B cell (primary cell): ENCODE data around the gene EEF1B2. TPM values are rescaled to one million over a fixed set of nuclear protein-coding genes. Genes with fewer than 3 reads are reported as not detected.

ENCODE experiments used
- ATAC-seq: fragments of 200-7000 bp; cut with Tn5 transposase; one replicate; pipeline ENCODE4 v1.10.0; 2021; ENCODE audit warnings: low read depth, mild to moderate bottlenecking, moderate number of reproducible peaks, moderate library complexity
- CTCF ChIA-PET: fragments of 350-600 bp; sonication (Branson Sonifier 250); formaldehyde crosslinking; loops from one replicate; lab custom pipeline; 2021; ENCODE audit warnings: antibody characterized with exemption, inconsistent platforms; lab: Charles Lee
- POLR2A ChIA-PET: fragments of 350-600 bp; sonication (Branson Sonifier 250); formaldehyde crosslinking; loops from one replicate; lab custom pipeline; 2021; ENCODE audit warnings: antibody characterized with exemption; lab: Charles Lee
- DNase-seq: peaks from one replicate; pipeline ENCODE4 v3.0.0; 2013
- H2AFZ ChIP-seq: 2 replicates; pipeline ENCODE4 v1.6.1; 2012; ENCODE audit warnings: mild to moderate bottlenecking, low read depth, low read length; ENCODE audit not compliant: insufficient read depth, poor library complexity, severe bottlenecking
- H3K27ac ChIP-seq, 2 donors: 1 replicate in 1 of 2; 2 replicates in 1 of 2; pipeline ENCODE4 v1.5.1; 2012 to 2013; ENCODE audit warnings: low read length in 2 of 2, mild to moderate bottlenecking in 2 of 2, moderate library complexity in 1 of 2
- H3K27me3 ChIP-seq, 4 experiments: fragments of 200-600 bp in 1 of 4; sonication (generic) in 1 of 4; replicated peaks in 1 of 4; 1 replicate in 2 of 4; 2 replicates in 2 of 4; pipeline versions ENCODE4 v1.6.1 to v1.7.0; 2013 to 2016; ENCODE audit warnings: low read length in 3 of 4, mild to moderate bottlenecking in 2 of 4, mixed read lengths in 1 of 4, moderate library complexity in 1 of 4; ENCODE audit not compliant: insufficient read depth in 4 of 4, control insufficient read depth in 3 of 4; ENCODE audit errors: control extremely low read depth in 1 of 4
- H3K36me3 ChIP-seq, 2 experiments: replicated peaks in 1 of 2; 1 replicate in 1 of 2; 2 replicates in 1 of 2; pipeline versions ENCODE4 v1.6.1 to v1.7.1; 2013; ENCODE audit warnings: low read length in 1 of 2; ENCODE audit not compliant: insufficient read depth in 2 of 2, control insufficient read depth in 1 of 2; ENCODE audit errors: control extremely low read depth in 1 of 2, extremely low read depth in 1 of 2
- H3K4me1 ChIP-seq, 2 donors: fragments of 200-600 bp in 1 of 2; sonication (generic) in 1 of 2; 1 replicate in 1 of 2; 2 replicates in 1 of 2; pipeline versions ENCODE4 v1.5.1 to v1.6.1; 2013 to 2017; ENCODE audit warnings: low read length in 2 of 2; ENCODE audit not compliant: control insufficient read depth in 2 of 2, insufficient read depth in 2 of 2
- H3K4me2 ChIP-seq: replicated peaks from 2 replicates; pipeline ENCODE3; 2012; ENCODE audit warnings: mild to moderate bottlenecking, low read depth, low read length; ENCODE audit not compliant: poor library complexity, severe bottlenecking
- H3K4me3 ChIP-seq, 5 experiments: fragments of 200-600 bp in 1 of 5; sonication (generic) in 1 of 5; 1 replicate in 3 of 5; 2 replicates in 2 of 5; pipeline versions ENCODE4 v1.5.1 to v1.7.0; 2011 to 2016; ENCODE audit warnings: low read length in 4 of 5, mild to moderate bottlenecking in 4 of 5, low read depth in 2 of 5, control low read depth in 1 of 5, moderate library complexity in 1 of 5; ENCODE audit not compliant: insufficient read depth in 1 of 5; ENCODE audit errors: control extremely low read depth in 1 of 5, extremely low read depth in 1 of 5
- H3K79me2 ChIP-seq: fragments of 200-600 bp; sonication (generic); one replicate; pipeline ENCODE4 v1.6.0; 2016; ENCODE audit warnings: low read length; ENCODE audit not compliant: control insufficient read depth, insufficient read depth
- H3K9ac ChIP-seq: fragments of 200-600 bp; sonication (generic); 2 replicates; pipeline ENCODE4 v1.6.1; 2017; ENCODE audit warnings: mild to moderate bottlenecking, low read length, moderate library complexity
- H3K9me3 ChIP-seq, 3 donors: one replicate each; pipeline versions ENCODE4 v1.6.1 to v1.7.1; 2013; ENCODE audit warnings: low read length in 2 of 3; ENCODE audit not compliant: control insufficient read depth in 2 of 3, insufficient read depth in 1 of 3; ENCODE audit errors: control extremely low read depth in 1 of 3
- H4K20me1 ChIP-seq: 2 replicates; pipeline ENCODE4 v1.6.0; 2012; ENCODE audit warnings: mild to moderate bottlenecking, low read length; ENCODE audit not compliant: insufficient read depth, control insufficient read depth, poor library complexity, severe bottlenecking
- H3K27ac Mint-ChIP-seq: one replicate; pipeline ENCODE4 v1.8.0; 2021; ENCODE audit warnings: mixed read lengths
- H3K27me3 Mint-ChIP-seq: one replicate; pipeline ENCODE4 v1.8.0; 2021; ENCODE audit warnings: mixed read lengths
- H3K4me1 Mint-ChIP-seq: one replicate; pipeline ENCODE4 v1.8.0; 2021; ENCODE audit warnings: mixed read lengths
- H3K4me3 Mint-ChIP-seq: one replicate; pipeline ENCODE4 v1.8.0; 2021; ENCODE audit warnings: mixed read lengths
- H3K9me3 Mint-ChIP-seq: one replicate; pipeline ENCODE4 v1.8.0; 2022; ENCODE audit warnings: mixed read lengths; ENCODE audit not compliant: insufficient read depth
- CTCF ChIP-seq: fragments of 200-600 bp; IDR thresholded peaks from one replicate; pipeline ENCODE4 v1.8.0; 2022; ENCODE audit warnings: antibody characterized with exemption, mild to moderate bottlenecking
- EZH2 ChIP-seq: IDR thresholded peaks from 2 replicates; pipeline ENCODE4 v1.6.1; 2012; ENCODE audit warnings: borderline replicate concordance, low read depth, mild to moderate bottlenecking, moderate library complexity, low read length; ENCODE audit not compliant: insufficient read depth, poor library complexity, severe bottlenecking
- WGBS: methylation state at CpG from one replicate; pipeline ENCODE4 v1.1.5; 2013; ENCODE audit warnings: missing lambda C conversion rate; ENCODE audit not compliant: insufficient coverage; 5-methylcytosine and 5-hydroxymethylcytosine counted together
- intact Hi-C: fragments of 100-400 bp; cut with micrococcal nuclease; formaldehyde crosslinking; loops from one replicate; pipeline ENCODE4 v1.10.0; 2022
- polyA plus RNA-seq: library from polyadenylated mRNA; depleted of rRNA; stranded (reverse); fragments of >200 nt; gene quantifications from 2 replicates; pipeline ENCODE4 v1.2.3, GENCODE V29; 2012
- total RNA-seq, 2 donors: library from RNA; stranded (reverse); fragments of 120-200 nt in 1 of 2; gene quantifications; 1 replicate in 1 of 2; 2 replicates in 1 of 2; pipeline versions ENCODE4 v1.2.3 to v1.2.4, GENCODE V29; 2013 to 2022

Gene EEF1B2
- total and polyA plus RNA-seq, 2 donors (not counting 1 experiment from before 2014, with no cell fraction given), result 815 to 862 TPM

DNA sequence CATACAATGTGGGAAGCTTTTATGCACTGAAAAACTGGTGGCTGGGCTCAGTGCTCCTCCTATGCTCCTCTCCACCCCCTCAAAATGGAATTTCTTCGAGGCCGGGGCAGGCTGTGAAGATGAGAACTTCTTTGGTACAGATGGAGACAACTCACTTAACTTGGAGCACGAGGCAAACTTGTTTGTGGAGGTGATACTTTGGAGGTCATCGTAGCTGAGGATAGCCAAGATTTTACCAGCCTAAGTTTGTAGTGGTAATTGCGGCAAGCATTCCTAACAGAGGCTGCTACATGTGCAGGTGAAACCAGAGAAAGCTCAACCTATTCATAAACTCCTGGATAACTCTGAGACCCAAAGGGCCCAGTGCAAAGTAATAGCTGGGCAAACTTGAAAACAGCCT, 14.0 kb upstream of the EEF1B2 start:
- Histone ChIP-seq H3K79me2 (peaks cover 5% of the 10 kb centered on the region), H3K27ac (no peak overlapping the region), H3K36me3 (peaks cover 14 to 81% of the 10 kb centered on the region in 2 experiments), H2AFZ (no peak overlapping the region), H3K9me3 (no peaks in the 10 kb centered on the region), H3K27me3 (no peaks in the 10 kb centered on the region), H3K4me2 (no peak overlapping the region), H3K4me1 (no peaks in the 10 kb centered on the region), H3K9ac (no peak overlapping the region), H3K4me3 (no peak overlapping the region), H4K20me1 (no peaks in the 10 kb centered on the region)
- DNase-seq (no peak), ATAC-seq (no peak)
- Mint-ChIP-seq H3K9me3 (no peaks in the 10 kb centered on the region), H3K27me3 (no peaks in the 10 kb centered on the region), H3K27ac (no peak overlapping the region), H3K4me1 (peaks cover 3% of the 10 kb centered on the region), H3K4me3 (no peak overlapping the region)
- POLR2A ChIA-PET, result no interaction called here
- TF ChIP-seq CTCF (no peak), EZH2 (no peak)
- CTCF ChIA-PET, result no interaction called here
- intact Hi-C loops, result no loop called here
- WGBS, result 100% methylated on average over 1 of the region's 5 CpGs

DNA sequence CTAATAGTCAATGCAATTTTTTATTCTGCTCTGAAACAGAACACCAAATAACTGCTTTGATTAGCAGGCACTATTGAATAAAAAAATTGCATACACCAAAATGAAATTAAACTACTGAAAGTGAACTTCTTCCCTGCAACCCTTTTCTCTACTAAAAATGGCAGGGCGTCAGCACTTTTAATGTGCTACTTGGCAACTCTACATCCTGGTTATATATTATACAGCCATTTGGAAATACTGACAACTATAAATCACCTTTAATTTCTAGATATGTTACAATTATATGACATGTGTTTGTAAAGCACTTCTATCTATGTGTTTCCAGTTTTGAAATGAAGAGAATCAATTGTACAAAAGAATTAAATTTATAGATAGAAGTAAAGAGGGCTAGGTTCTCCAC, 10.4 kb upstream of the EEF1B2 start:
- Histone ChIP-seq H3K4me3 (no peak overlapping the region), H3K9ac (no peak overlapping the region), H3K9me3 (no peaks in the 10 kb centered on the region), H3K4me2 (no peak overlapping the region), H3K4me1 (no peaks in the 10 kb centered on the region), H3K27ac (no peak overlapping the region), H3K36me3 (peaks cover 10 to 62% of the 10 kb centered on the region in 2 experiments), H4K20me1 (peaks cover 20% of the 10 kb centered on the region), H2AFZ (no peak overlapping the region), H3K79me2 (peaks cover 20% of the 10 kb centered on the region), H3K27me3 (no peaks in the 10 kb centered on the region)
- no CpG with 5 or more reads among the region's 1 CpG for WGBS
- TF ChIP-seq EZH2 (no peak), CTCF (no peak)
- POLR2A ChIA-PET, result no interaction called here
- H3K9me3 Mint-ChIP-seq, result no peaks in the 10 kb centered on the region
- no peaks in the 10 kb centered on the region for H3K27me3 Mint-ChIP-seq
- H3K4me3 Mint-ChIP-seq, result no peak overlapping the region
- H3K4me1 Mint-ChIP-seq, result peaks cover 10% of the 10 kb centered on the region
- H3K27ac Mint-ChIP-seq, result no peak overlapping the region
- no peak for DNase-seq
- no peak for ATAC-seq
- CTCF ChIA-PET, result no interaction called here
- intact Hi-C loops, result no loop called here
